GM19395 (cell line): ENCODE results near the gene NRM.

Source experiments
- ATAC-seq: cut with Tn5 transposase; IDR thresholded peaks from one replicate; pipeline ENCODE4 v1.9.1; 2021; ENCODE audit warnings: mild to moderate bottlenecking, moderate library complexity; ENCODE audit not compliant: unreplicated experiment

Gene NRM

DNA sequence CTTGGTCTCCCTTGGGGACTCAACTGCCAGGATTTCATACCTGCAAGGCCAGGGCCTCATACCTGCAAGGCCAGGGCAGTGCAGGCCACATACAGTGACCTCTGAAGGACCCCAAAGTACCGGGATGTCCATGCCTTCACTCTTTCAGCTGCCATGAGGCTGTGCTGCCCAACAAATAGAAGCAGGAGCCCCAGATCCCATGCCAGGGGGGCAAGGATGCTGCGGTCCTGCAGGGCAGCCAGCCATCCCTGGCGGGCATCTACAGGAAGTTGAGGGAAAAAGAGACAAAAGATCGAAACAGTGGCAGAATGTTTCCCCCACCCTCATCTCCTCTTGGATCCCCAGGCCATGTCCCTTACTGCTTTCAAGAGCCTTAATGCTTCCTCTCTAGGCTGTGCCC lies 799 bp downstream of the NRM start:
- ATAC-seq: no peak

DNA sequence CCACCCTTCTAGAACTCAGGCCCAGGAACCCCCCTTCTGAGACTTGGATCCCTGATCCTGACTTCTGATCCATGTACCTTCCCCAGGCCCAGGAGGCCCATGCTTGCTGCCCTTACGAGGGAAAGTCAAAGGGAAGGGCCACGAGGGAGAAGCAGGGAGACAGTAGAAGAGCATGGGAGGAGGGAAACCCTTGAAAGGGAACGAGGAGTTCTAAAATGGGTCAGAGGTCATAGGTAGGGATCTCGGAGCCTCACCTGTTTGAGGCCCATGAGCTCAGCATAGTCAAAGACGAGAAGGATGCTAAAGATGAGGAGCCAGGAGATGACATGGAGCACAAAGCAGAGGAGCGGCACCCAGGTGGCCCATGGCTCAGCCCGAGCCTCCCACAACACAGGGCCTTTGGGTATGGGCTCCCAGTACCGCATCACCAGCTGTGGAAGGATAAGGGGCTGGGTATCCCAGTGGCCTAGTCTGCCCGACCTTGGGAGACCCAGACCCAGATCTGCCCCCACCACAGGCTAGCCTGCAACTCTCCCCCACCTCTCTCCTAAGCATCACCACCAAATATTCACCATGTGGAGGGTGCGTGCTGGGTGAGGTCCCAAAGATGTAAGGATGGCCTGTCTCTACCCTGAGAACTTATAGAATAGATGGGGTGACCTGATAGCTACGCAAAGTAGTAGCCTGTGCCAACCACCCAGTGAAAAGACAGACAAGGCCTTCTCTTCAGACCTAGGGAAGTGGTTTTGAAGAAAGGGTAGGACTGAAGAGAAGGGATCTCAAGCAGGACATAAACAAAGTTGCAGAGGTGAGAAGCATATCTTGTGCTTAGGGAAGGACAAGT lies 1.5 kb downstream of the NRM start:
- no peak for ATAC-seq

DNA sequence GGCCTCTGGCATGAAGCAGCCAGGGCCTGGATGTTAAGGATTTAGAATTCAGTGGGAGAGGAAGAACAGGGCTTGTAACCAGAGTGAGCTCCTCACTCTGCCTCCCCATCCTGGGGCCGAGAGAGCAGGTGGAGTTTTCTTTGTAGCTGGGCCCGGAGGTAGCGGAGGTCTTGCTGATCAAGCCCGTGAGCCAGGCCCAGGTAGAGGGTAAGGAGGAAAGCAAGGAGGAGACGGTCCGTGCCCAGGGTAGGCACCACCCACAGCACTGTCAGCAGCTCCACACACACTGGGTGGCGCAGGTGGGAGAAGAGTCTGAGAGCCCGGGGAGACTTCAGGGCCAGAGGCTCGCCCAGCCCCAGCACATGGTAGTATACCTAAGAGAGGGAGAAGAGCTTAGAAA lies 2.2 kb downstream of the NRM start:
- ATAC-seq: no peak

DNA sequence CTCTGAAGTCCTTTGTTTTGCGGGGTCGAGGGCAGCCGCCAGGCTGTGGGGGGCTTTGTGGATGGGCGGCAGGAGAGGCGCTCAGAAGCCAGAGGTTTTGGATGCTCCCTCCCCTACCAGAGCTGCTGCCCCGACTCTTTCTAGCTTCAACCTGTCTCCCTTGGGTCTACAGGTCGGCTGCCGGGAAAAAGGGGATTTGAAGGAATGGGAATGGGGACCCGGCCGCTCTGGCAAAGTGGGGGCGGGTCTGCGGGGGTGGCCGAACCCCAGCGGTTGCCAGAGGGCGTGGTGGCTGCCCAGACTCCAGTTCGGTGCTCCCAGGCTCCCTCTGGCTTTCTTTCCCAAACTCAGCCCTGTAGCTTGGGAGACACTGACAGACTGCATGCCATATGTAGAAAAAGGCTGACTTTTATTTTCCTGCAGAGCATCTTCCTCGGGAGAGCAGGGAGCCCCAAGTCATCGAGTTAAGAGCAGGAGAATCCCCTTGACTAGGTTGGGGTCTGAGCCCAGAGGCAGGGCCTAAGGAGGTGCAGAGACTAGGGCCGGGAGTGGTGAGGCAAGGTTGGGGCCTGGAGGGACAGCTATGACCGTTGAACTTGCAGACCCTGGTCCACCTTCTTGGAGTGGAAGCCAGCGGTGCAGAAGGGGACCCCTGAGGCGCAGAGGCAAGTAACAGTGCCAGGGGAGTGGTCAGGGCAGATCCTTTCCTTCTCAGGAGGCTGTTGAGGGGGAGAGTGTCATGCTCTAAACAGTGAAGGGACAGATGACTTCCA lies 2.9 kb downstream of the NRM start:
- no peak for ATAC-seq

DNA sequence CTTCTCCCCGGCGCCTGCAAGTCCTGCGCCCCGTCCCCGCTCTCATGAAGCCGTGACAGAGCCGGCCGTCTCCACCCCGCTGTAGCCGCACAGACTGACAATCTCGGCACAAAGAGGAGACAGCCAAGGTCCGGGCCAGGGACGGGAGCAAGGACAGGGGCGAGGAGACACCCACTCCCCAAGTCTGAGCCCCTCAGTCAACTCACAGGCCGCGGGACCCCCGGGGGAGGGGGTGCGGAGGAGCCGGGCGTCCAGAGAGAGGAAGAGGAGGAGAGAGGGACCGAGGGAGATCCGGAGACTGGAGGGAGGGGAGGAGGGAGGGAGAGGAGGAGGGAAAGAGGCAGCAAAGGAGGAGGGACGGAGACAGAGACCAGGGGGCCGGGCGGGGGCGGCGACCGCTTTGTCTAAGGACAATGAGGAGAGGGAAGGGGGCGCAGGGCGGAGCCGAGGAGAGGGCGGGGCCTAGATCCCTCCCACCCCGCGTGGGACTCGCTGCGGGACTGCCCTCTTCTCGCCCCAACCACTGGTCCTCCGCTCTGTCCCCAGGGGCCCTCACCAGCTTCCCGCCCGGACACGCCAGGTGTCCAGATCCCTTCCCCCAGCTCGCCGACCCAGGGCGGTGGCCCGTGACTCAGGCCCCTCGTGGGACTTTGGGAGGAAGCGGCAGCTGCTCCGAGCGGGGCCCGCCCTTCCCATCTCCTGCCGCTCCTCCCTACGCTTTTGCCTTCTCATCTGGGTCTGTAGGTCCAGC lies 3.7 kb downstream of the NRM start:
- peak; percentile 49 for ATAC-seq

DNA sequence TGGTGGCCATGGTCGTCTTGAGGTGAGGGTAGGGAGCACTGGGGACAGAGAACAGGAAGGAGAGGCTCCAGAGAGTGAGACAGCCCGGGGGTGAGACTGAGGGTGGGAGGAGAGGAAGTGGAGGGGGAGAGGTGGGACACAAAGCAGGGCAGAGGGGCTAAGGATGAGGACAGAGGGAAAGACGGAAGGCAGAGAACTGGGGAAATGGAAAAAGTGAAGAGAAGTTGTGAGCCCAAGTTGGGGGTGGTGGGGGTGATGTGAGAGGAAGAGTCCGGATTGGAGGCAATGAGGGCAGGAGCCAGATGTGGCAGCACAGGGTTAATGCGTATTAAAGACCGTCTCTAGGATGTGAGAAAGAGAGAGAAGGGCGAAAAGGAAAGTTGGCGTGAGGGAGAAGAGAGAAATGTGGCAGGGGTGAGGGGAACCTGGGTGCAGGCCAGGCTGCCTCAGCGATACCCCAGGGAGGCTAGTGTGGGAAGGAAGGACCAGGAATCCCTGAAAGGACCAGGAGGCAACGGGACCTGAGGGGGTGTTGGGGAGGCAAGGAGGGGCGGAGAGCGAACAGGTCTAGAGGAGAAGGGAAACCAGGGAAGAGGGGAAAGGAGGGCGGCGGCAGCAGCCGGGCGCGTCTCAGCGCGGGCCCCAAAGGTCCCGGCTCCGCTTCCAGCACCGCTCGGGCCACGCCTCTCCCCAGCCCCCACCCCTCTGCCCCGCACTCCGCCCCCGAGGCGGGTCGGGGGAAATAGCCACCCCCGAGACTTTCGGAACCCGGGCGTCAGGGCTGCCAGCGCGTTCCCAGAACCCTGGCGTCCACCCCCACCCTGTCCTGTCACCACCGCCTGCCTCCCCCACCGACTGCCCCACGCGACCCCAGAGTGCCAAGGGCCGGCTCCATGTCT lies 4.5 kb downstream of the NRM start, which contains the start of gene PPP1R18:
Gene PPP1R18 (minus strand): TSS at position 637 of the 899 bp plus-strand sequence. CDS start 627 bp downstream, at position 10.
- peak; percentile 7 for ATAC-seq

DNA sequence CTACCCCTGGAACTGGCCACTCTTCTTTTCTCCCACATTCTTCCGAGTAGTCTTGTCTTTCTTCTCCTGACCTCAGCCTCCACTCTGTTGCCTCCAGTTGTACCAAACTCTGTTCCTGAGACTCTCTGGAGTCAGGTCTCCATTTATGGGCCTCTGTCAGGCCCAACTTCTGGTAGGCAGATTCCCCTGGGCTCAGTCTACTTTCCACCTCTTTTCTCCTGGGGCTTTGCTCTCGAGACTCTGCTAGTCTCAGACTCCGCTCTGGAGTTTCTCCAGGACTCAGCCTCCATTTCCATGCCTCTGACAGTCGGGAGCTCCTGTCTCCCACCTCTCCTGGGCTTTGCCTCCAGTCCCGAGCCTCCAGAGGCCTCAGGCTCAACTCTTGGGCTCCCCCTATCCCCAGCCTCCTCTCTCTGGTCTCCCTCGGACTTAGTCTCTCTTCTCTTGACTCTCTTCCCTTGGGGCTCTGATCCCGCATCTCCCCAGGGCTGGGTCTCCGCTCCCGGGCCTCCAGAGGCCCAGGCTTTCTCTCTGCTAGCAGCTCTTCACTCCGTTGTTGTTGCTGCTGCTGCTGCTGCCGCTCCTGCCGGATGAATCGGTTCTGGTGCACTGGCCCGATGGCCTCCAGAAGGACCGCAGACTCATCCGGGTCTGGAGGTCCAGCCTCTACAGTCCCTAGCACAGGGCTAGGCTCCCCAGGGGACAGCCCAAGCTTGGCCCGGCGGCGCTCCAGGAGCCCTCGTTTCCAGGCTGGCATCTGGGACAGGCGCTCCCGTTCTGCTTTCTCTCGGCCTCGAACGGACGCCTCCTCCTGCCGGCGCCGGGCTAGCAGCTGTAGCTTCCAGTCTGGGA lies 5.4 kb downstream of the NRM start:
- no peak for ATAC-seq

DNA sequence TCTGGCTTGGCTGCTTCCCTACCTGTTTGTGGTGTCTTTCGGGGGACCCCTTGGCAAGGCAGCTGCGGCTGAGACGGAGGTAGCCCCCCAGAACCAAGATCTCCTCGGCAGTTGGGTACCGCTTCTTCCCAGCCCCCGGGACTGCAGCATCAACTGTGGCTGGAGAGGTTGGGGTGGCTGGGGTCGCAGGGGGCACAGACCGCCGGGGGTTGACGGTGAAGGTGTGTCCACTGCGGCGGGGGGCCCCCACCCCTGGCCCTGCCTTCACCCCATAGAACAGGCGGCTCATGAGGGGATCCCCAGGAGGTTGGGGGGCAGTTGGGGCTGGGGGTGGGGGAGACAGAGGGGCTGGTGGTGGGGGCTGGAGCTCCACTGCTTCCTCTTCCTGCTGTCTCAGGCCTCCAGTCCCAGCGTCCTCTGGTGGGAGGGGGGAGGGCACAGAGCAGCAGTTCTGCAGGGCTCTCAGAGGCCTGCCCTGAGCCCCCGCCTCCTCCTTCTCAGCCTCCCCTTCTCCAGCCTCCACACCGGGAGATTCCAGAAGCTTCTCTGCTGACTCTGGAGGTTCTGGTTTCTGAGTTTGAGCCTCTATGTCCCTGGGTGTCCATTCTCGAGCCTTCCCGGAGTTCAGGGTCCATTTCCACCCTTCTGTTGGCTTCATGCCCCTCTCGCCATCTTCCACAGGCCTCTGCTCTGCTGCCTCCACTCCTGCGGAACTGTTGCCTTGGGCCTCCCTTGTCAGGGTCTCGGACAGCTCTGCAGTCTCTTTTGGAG lies 6.2 kb downstream of the NRM start:
- ATAC-seq: no peak

DNA sequence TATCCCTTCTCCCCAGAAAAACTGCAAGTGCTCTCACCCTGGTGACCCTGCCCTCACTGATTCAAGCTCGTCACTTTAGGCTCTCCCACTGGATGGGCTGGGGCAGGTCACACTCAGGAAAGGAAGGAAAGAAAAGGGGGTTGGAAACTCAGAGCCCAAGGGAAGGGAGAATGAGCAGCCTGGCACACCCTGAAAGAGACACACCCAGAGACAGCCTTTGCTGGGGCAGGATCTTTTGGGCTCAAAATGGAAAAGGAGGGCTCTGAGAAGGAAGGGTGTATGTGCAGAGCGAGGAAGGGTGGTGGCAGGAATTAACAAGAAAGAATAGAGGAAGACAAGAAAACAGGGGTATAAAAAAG lies 6.8 kb downstream of the NRM start:
- no peak for ATAC-seq

DNA sequence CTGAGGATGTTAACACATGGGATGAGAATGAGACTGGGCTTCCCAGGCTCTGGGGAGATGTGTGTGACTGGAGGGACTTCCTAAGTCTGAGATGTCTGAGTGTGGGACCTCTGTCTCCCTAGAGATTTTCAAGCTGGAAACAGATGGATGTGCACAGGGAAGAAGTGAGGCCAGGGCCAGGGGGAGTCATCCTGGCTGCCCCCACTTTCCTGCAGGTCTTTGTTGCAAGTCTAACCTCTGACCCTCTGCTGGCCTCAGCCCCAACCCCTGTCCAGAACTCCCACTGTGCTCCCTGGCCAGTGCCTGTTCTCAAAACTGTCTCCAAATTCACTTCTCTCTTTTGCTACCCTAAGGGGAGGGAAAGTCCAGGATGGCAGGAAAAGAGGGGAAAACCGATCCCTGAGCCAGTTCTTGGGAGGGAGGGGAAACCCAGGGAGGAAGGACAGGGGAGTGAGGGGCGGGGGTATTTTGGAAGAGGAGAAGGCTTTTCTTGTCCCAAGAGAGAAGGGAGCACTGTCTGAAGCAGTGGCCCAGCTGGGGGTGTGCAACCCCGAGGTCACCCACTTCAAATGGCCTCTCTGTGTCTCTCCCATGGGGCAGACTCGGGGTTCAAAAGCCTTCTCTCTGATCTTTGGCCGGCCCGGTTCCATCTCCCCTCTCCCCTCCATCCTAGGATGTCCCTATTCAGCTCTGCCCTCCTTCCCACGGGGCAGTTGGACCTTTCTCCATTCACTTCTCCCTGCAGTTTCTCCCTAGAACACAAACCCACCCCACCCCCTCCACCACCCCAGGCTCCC lies 7.4 kb downstream of the NRM start:
- ATAC-seq: no peak

DNA sequence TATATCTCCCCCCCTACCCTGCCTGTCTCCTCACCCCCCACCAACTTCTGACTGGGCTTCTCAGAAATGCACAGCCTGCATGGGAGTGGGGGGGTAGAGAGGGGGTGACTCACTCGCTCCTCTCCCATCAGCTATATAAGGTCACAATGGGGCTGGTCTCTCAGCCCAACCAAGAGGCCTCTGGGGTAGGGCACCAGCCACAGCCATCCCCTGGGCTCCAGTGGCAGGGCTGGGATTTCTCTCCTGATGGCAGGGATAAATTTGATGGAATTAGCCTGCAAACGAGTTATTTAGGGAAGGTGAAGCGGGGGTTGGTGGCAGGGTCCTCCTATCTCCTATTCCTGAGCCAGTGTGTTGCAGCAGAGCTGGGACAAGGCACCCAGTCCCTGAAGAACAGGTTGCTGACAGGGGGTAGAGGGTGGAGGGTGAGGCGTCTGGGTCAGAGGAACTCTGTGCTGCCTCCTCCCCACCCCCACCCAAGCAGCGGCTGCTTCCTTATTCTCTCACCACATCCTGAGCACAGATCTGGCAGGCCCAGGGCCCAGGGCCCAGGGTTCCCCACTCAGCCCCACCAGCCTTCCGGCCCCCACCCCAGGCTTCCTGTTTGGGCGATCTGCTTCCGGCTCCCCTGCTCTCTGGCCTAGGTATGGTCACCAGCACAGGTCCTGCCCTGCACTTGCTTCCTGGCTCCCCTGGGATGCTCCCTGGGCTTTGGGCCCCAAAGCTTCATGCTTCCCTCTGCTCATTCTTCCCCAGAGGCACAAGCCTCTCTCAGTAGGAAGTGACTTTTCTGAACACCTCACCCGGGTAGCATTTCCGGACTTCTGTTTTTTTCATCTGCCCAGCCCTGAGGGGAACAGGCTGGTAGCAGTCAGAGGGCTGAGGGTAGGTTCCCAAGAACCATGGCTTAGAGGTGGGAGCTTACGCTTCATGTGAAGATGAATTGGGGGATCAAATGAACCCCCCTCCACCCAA lies 8.4 kb downstream of the NRM start:
- ATAC-seq: peak; percentile 47

DNA sequence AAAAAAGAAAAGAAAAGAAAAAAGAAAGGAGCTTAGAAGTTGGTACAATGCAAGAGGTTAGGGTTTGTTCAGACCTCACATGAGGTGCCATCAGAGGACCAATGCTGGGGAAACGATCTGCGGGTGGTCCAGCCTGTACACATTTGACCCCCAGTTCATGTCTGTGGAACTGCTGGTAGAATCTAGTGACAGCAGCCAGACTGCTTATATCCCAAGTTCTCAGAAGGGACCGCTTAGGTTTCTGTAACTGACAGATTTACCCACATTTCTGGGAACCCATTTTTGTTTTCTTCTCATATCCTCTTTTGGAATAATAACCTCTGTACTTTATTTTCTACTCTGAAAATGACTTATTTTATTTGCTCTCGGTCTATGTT lies 9.0 kb downstream of the NRM start:
- no peak for ATAC-seq

DNA sequence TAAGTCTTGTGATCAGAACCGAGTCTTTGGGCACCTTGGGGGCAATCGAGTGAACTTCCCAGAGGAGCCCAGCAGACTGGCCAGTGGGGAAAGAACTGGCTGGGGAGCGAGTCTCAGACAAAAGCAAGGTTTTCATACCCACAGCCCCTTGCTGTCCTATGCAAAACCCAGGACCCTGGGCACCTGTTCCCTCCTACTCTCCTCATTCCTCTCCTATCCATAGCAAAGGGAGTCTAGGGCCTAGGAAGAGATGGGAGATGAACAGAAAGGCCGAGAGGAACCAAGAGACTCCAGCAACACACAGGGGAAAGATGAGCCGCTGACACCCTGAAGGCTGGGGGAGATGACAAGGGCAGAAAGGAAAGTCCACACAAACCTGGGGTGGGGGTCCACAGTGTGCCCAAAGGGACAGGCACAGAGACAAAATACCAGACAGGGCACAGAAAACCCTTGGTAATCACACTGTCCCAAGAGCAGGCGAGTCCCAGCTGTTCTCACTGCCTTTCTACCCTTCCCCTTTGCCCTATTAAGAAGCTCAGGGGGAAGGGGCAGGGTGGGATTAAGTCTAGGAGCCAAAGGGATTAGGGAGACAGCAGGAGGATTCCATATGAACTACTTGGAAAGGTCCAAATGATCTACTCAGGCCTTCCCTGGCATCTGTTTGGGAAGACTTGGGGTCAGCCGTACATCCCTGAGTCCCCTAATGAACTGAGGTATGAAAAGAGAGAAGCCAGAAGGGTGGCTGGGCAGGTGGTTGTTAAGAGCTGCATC lies 10.8 kb downstream of the NRM start:
- no peak for ATAC-seq

DNA sequence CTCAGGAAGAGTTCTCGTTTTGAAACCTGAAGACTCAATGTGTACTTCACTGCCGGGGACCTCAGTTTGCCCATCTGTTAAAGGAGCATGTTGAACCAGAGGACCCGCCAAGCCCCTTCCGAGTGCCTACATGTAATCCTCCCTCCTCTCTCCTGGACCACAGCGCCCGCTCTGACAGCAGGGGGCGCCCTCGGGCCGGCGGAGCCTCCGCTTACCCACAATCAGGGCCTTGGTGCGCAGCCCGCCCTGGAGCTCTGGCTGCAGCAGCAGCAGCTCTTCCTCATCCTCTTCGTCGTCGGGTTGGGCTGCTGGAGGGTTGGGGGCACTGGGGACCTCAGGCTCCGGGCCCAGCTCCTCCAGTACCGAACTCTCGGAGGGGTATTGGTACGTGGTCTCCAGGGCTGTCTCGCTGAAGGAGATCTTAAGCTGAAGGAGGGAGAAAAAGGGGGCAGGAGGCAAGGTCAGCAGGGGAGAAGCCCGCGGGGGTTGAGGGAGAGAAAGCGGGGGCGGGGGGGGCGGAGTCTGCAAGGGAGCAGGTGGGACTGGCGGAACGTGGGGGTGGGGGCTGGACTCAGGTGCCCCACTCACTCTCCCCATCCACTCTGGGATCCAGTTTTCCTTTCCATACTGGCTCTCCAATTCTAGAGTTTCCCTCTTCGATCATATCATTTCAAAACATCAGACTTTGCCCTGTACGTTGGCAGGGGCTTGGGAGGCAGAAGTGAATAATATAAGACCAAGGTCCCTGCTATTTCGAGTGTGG lies 11.6 kb downstream of the NRM start:
- ATAC-seq: no peak

DNA sequence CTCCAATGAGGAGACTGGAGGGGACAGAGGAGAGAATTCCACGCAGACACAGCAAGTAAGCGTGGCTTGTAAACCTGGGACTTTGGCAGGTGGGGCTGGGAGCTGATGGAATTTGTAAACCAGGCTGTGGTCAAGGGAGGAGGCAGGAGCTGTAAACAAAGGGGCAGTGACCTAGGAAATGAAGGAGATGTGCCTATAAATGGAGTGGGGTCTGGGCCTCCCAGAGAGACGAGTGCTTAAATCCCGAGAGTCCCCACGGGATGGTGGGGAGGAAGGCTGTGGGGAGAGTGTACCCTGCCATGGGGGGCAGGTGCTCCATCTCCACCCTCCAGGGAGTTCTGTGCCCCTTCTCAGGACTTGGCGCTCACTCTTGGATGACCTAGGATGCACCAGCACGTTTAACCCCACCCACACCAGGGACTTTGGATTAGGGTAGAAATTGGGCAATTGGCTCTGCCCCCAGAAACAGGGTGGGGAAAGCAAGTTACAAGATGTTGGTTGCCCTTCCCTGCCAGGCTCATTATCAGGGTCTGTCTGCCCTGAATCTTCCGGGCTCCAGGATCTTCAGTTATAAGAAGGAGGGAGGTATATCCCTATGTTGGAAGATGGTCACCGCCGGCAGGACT lies 14.0 kb downstream of the NRM start:
- no peak for ATAC-seq
